ENCODE measurements around the gene SPG7. TPM values are rescaled to one million over a fixed set of nuclear protein-coding genes. Genes with fewer than 3 reads are reported as not detected.

Gene SPG7
- total and polyA plus RNA-seq, 2 of the 4 experiments (the other 2 are of a cell fraction), result 94.6 to 96.8 TPM

- Histone ChIP-seq H3K4ac (ENCODE audit: low read depth, low read length) (peak overlapping the region; percentile 91), H3K36me3 (ENCODE audit: control insufficient read depth, insufficient read depth, low read length) (no peaks in the 10 kb centered on the region), H2BK5ac (ENCODE audit: low read depth, low read length, poor library complexity, severe bottlenecking) (peak overlapping the region; percentile 63), H3K4me2 (ENCODE audit: low read depth, low read length) (peak overlapping the region; percentile 43), H3K4me1 (ENCODE audit: control insufficient read depth, insufficient read depth, low read length) (peaks cover 12% of the 10 kb centered on the region), H2AK9ac (replicated peaks; ENCODE audit: low read depth, low read length, poor library complexity) (peak overlapping the region; percentile 74), H3K9me3 (ENCODE audit: control insufficient read depth, insufficient read depth, low read length) (no peaks in the 10 kb centered on the region), H3K23ac (ENCODE audit: low read depth, low read length) (peak overlapping the region; percentile 48; the same call in 1 of the 2 replicates), H4K91ac (ENCODE audit: insufficient read depth, low read depth, low read length) (peak overlapping the region; percentile 78), H4K5ac (ENCODE audit: low read depth, low read length) (no peak overlapping the region), H3K4me3 (ENCODE audit: insufficient read depth, low read depth, low read length) (no peak overlapping the region), H3K18ac (ENCODE audit: low read depth, low read length) (no peak overlapping the region), H3K27me3 (ENCODE audit: control insufficient read depth, insufficient read depth, low read length) (peaks cover 4% of the 10 kb centered on the region; the same call in 1 of the 2 replicates), H2BK15ac (ENCODE audit: low read depth, low read length) (peak overlapping the region; percentile 6; the same call in 2 of the 3 replicates), H4K20me1 (ENCODE audit: insufficient read depth, low read length) (peaks cover 10% of the 10 kb centered on the region), H3K27ac (ENCODE audit: insufficient read depth, low read length) (peak overlapping the region; percentile 49; the same call in 1 of the 2 replicates), H3K14ac (replicated peaks; ENCODE audit: low read depth, low read length) (peak overlapping the region; percentile 61), H3K9me1 (ENCODE audit: insufficient read depth, low read length) (peaks cover 5% of the 10 kb centered on the region), H2BK120ac (ENCODE audit: low read depth, low read length) (peak overlapping the region; percentile 88), H3K79me1 (ENCODE audit: low read depth in 1 of 2, low read length in 2 of 2) (no peaks in the 10 kb centered on the region), H2AFZ (replicated peaks; ENCODE audit: low read length, poor library complexity) (peak overlapping the region; percentile 90), H3K9ac (ENCODE audit: low read depth, low read length) (0 out of 2 replicates have a peak overlapping the region, but pooled peaks have one; percentile 9), H3K56ac (ENCODE audit: extremely low read depth, insufficient read depth, low read length) (no peak overlapping the region), H2AK5ac (ENCODE audit: low read depth, low read length) (peak overlapping the region; percentile 81), H4K8ac (ENCODE audit: low read depth in 2 of 2, low read length in 2 of 2) (peak overlapping the region; percentile 21 to 80), H2BK20ac (ENCODE audit: low read depth, low read length) (peak overlapping the region; percentile 90)
- BruUV-seq (replicated peaks), result no TSS peak
- POLR2A ChIA-PET (ENCODE audit: unreplicated experiment), result interaction anchor here (0.6 kb wide), 1 partner anchor 21 kb away, joined by 4 read pairs; no protein-coding TSS in a partner anchor
- CTCF ChIA-PET, result interaction anchor here (1.1 kb wide), 1 partner anchor 12 kb away, joined by 5 read pairs; no protein-coding TSS in a partner anchor
- 0% methylated on average over 6 of the region's 22 CpGs; no CpG with 5 or more reads in 1 of the 2 experiments for WGBS, 2 experiments (ENCODE audit: extremely low coverage in 2 of 2, insufficient read length in 1 of 2)
- intact Hi-C loops (cut with micrococcal nuclease), result no loop called here
- in situ Hi-C loops (cut with MboI; ENCODE audit: low sequenced_read_pairs), result no loop called here
- DNase-seq (peak; percentile 91), ATAC-seq (ENCODE audit: low read depth) (peak; percentile 92)
- dilution Hi-C loops (cut with HindIII; ENCODE audit: low sequenced_read_pairs, unreplicated experiment), result no loop called here
- TF ChIP-seq RFX5 (IDR thresholded peaks at IDR 0.05; ENCODE audit: low read depth, low read length) (no peak), RCOR1 (IDR thresholded peaks at IDR 0.05; ENCODE audit: insufficient replicate concordance, low read length) (no peak), USF2 (IDR thresholded peaks at IDR 0.05; ENCODE audit: low read depth, low read length) (no peak), POLR2A (IDR thresholded peaks at IDR 0.05; ENCODE audit: low read depth, low read length) (peak; percentile 54), CHD1 (IDR thresholded peaks at IDR 0.05; ENCODE audit: low read depth, low read length) (no peak), FOS (IDR thresholded peaks at IDR 0.05; ENCODE audit: low read depth, low read length) (peak; percentile 83), NFE2L2 (IDR thresholded peaks at IDR 0.05; ENCODE audit: low read depth, low read length) (no peak), SMC3 (IDR thresholded peaks at IDR 0.05; ENCODE audit: low read depth, low read length) (no peak), CEBPB (IDR thresholded peaks at IDR 0.05; ENCODE audit: low read depth, low read length) (no peak), MAFK (IDR thresholded peaks at IDR 0.05; ENCODE audit: low read depth, low read length) (no peak), CTCF (conservative IDR thresholded peaks at IDR 0.05; ENCODE audit: low read depth, low read length) (no peak), ELK1 (IDR thresholded peaks at IDR 0.05; ENCODE audit: borderline replicate concordance, low read depth, low read length) (no peak), BHLHE40 (IDR thresholded peaks at IDR 0.05; ENCODE audit: low read depth, low read length) (peak; percentile 49; the same call in 1 of the 2 replicates), MAZ (IDR thresholded peaks at IDR 0.05; ENCODE audit: borderline replicate concordance, low read depth, low read length) (peak; percentile 92), RAD21 (IDR thresholded peaks at IDR 0.05; ENCODE audit: low read length) (no peak)
These were observed 94.2 kb downstream of the SPG7 start for GRCh38 chr16:89602273-89602951.

Measured in IMR-90 (cell line).